Measurements from ENCODE around the gene EPHB3. TPM values are rescaled to one million over a fixed set of nuclear protein-coding genes. Genes with fewer than 3 reads are reported as not detected.

Gene EPHB3
- total RNA-seq, 1 donor from 2014 or later, result 7.8 TPM

DNA sequence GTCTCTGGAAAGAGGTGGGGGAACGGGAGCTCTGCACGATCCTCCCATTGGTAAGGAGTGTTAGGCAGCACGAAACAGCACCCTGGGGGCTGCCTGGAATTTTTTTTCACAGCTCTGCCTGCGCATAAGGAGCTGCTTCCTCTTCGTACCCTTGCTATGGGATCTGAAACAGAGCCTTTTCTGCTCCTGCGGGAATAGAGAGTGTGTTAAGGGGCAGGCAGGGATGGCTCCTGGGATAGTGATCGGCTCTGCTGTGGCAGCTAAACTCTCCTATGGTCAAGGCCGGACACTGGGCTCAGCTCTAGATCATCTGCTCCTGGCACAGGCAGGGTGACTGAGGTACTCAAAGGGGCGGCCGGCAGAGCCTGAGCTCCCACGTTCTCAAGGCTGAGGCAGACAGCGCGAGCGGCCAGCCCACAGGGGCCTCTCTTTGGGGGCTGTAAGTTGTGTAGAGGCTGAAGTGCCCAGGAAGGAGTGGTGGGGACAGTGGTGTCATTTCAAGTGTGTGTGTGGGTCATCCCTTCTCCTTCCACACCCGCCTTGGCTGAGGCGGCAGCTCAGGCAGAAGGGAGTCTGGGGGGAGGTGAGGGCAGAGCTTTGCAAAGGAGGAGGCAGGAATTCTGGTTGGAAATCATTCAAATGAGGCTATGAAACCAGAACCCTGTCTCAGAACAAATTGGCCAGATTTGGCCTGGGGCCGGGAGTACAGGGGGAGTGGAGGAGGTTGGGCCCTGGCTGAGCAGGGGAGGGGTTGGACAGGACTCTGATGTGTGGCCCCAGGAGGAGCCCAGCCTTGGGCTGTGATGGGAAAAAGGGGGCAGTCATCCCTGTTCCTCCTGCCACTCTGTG is 31.0 kb downstream of the EPHB3 start:
- no peaks in the 10 kb centered on the region for H3K4me1 ChIP-seq
- intact Hi-C loops (cut with DNase I), result no loop called here
- H3K36me3 ChIP-seq, result no peaks in the 10 kb centered on the region
- no peak overlapping the region for H3K27ac ChIP-seq
- TF ChIP-seq, protein P1, sequence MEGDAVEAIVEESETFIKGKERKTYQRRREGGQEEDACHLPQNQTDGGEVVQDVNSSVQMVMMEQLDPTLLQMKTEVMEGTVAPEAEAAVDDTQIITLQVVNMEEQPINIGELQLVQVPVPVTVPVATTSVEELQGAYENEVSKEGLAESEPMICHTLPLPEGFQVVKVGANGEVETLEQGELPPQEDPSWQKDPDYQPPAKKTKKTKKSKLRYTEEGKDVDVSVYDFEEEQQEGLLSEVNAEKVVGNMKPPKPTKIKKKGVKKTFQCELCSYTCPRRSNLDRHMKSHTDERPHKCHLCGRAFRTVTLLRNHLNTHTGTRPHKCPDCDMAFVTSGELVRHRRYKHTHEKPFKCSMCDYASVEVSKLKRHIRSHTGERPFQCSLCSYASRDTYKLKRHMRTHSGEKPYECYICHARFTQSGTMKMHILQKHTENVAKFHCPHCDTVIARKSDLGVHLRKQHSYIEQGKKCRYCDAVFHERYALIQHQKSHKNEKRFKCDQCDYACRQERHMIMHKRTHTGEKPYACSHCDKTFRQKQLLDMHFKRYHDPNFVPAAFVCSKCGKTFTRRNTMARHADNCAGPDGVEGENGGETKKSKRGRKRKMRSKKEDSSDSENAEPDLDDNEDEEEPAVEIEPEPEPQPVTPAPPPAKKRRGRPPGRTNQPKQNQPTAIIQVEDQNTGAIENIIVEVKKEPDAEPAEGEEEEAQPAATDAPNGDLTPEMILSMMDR (IDR thresholded peaks at IDR 0.05), result no peak
- H3K9me3 ChIP-seq, result no peaks in the 10 kb centered on the region
- no peak overlapping the region for H3K4me3 ChIP-seq
- DNase-seq (no peak), ATAC-seq (no peak)
- no peaks in the 10 kb centered on the region for H3K27me3 ChIP-seq

DNA sequence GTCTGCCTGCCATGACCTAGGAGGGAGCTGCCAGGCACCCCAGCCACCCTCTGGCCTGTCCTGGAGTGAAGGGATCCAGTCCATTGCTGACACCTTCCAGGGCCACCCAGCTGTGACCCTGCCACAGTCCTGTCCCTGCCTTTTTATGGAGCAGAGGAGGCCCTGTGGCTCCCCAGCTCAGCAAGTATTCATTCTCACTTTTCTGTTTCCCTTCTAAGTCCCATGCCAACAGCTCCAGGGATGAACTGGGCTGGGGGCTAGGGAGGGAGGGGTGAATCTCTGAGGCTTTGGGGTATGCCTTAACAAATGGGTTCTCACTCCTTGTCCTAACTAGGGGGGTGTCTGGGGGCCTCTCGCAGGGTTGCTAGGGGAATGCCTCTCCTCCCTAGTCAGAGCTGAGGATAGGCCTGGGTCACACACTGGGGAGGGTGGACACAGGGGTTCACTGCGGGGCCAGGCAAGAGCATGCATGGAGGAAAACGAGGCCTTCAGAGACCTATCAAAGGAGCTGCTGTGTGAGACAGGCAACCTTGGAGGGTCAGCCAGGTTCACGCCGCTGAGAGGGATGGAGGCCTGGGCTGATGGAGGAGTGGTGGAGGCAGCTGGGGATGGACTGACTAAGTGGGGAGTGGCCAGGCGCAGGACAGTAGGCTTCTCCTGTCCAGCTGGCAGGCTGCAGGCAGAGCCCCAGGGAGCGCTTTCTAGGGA is 31.8 kb downstream of the EPHB3 start:
- no peak for DNase-seq
- no peaks in the 10 kb centered on the region for H3K9me3 ChIP-seq
- intact Hi-C loops (cut with DNase I), result no loop called here
- no peaks in the 10 kb centered on the region for H3K27me3 ChIP-seq
- H3K4me3 ChIP-seq, result no peak overlapping the region
- H3K4me1 ChIP-seq, result no peaks in the 10 kb centered on the region
- ATAC-seq, result no peak
- H3K36me3 ChIP-seq, result no peaks in the 10 kb centered on the region
- TF ChIP-seq, protein P1 (IDR thresholded peaks at IDR 0.05), result no peak
- H3K27ac ChIP-seq, result no peak overlapping the region

GRCh38 chr3:184593928-184594303 is 32.3 kb downstream of the EPHB3 start:
- ATAC-seq (no peak), DNase-seq (no peak)
- Histone ChIP-seq H3K9me3 (no peaks in the 10 kb centered on the region), H3K4me3 (no peak overlapping the region), H3K4me1 (no peaks in the 10 kb centered on the region), H3K36me3 (no peaks in the 10 kb centered on the region), H3K27ac (no peak overlapping the region), H3K27me3 (no peaks in the 10 kb centered on the region)
- TF ChIP-seq, protein P1 (IDR thresholded peaks at IDR 0.05), result no peak
- intact Hi-C loops (cut with DNase I), result no loop called here

- Histone ChIP-seq H3K9me3 (no peaks in the 10 kb centered on the region), H3K27me3 (no peaks in the 10 kb centered on the region), H3K4me3 (no peak overlapping the region), H3K36me3 (no peaks in the 10 kb centered on the region), H3K4me1 (no peaks in the 10 kb centered on the region), H3K27ac (no peak overlapping the region)
- no peak for ATAC-seq
- DNase-seq, result no peak
- TF ChIP-seq, protein P1 (IDR thresholded peaks at IDR 0.05), result no peak
- intact Hi-C loops (cut with DNase I), result no loop called here
Observed at GRCh38 chr3:184594371-184595001, 32.9 kb downstream of the EPHB3 start.

- no peak for DNase-seq
- H3K4me3 ChIP-seq, result no peak overlapping the region
Observed at GRCh38 chr3:184595726-184596125, 34.1 kb downstream of the EPHB3 start.

More at GRCh38 chr3:184595726-184596125, 34.1 kb downstream of the EPHB3 start:
- intact Hi-C loops (cut with DNase I), result no loop called here
- H3K36me3 ChIP-seq, result no peaks in the 10 kb centered on the region
- no peak for ATAC-seq
- no peak overlapping the region for H3K27ac ChIP-seq
- H3K4me1 ChIP-seq, result no peaks in the 10 kb centered on the region
- TF ChIP-seq, protein P1 (IDR thresholded peaks at IDR 0.05), result no peak
- no peaks in the 10 kb centered on the region for H3K27me3 ChIP-seq
- H3K9me3 ChIP-seq, result no peaks in the 10 kb centered on the region
